H1 (cell line): ENCODE results near the gene PPP4R1. TPM values are rescaled to one million over a fixed set of nuclear protein-coding genes. Genes with fewer than 3 reads are reported as not detected.

Experiments
- FOSL1 ChIP-seq: IDR thresholded peaks from 2 replicates; pipeline ENCODE4 v1.6.1; 2011; ENCODE audit warnings: mild to moderate bottlenecking, low read depth, low read length, moderate library complexity; ENCODE audit not compliant: insufficient read depth
- polyA plus RNA-seq, 7 experiments: library from polyadenylated mRNA; depleted of rRNA in 3 of 7; stranded (reverse) in 5 of 7; unstranded in 2 of 7; fragments of >200 nt in 5 of 7; fragments of 200-250 nt in 2 of 7; gene quantifications; 1 replicate in 5 of 7; 2 replicates in 1 of 7; 4 replicates in 1 of 7; pipeline versions ENCODE4 v1.2.1 to v1.2.3, GENCODE V29; 2011 to 2013; ENCODE audit warnings: missing spikeins in 2 of 7, mixed read lengths in 2 of 7
- total RNA-seq: library from RNA; stranded (reverse); fragmentation: NEBNext Ultra II Directional; extraction: Animal tissue kit (Norgen Biotek cat#: 25700); gene quantifications from 2 replicates; pipeline ENCODE4 v1.2.1, GENCODE V29; 2021

PPP4R1 gene
- total and polyA plus RNA-seq, 2 of the 8 experiments (the other 6 are each of a cell fraction or from before 2014, with no cell fraction given) = 67.4 to 96.1 TPM

GRCh38 chr18:9627642-9628041 lies 13.3 kb upstream of the PPP4R1 start (continued):
- TF ChIP-seq FOSL1 = no peak
